ENCODE results near the gene C17orf75.
"Not testable (repeated sequence)": the region's sequence is repeated elsewhere in the genome, so short reads cannot be mapped to it uniquely, and the experiment has no call there.

C17orf75 gene, protein sequence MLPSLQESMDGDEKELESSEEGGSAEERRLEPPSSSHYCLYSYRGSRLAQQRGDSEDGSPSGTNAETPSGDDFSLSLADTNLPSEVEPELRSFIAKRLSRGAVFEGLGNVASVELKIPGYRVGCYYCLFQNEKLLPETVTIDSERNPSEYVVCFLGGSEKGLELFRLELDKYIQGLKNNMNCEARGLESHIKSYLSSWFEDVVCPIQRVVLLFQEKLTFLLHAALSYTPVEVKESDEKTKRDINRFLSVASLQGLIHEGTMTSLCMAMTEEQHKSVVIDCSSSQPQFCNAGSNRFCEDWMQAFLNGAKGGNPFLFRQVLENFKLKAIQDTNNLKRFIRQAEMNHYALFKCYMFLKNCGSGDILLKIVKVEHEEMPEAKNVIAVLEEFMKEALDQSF

DNA sequence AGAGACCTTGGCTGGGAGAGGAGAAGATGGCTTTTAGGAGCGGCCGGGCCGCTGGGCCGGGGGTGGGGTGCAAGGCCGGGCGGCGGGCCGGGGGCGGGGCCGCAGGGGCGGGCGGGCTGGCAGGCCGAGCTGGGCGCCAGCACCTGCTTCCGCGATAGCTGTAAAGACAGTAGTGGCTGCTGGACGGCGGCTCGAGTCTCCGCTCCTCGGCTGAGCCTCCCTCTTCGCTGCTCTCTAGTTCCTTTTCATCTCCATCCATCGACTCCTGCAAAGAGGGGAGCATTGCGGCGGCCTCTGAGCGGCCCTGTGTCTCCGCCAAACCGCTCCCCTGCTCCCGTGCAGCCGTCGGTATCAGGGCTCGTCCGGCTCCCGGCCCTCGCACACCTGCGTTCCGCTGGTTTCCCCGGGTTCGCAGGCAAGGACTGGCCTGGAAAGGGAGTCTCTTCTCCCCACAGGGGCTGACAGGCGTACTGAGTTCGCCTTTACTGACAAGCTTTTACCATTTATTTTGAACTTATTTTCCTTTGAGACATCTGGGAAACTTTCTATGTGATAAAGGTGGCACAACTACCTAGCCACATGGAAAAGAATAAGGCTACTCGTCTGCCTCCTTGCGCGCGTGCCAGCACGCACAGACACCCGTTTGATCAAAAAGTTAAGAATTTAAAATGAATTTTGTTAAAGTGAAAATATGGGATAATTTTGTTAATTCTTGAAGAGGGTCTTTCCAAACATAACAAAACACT is at the start of gene C17orf75:
C17orf75 (minus strand) TSS at position 317 of the 746 bp plus-strand sequence; CDS start at position 283, 34 bp downstream.
- DNase-seq = peak; percentile 78

DNA sequence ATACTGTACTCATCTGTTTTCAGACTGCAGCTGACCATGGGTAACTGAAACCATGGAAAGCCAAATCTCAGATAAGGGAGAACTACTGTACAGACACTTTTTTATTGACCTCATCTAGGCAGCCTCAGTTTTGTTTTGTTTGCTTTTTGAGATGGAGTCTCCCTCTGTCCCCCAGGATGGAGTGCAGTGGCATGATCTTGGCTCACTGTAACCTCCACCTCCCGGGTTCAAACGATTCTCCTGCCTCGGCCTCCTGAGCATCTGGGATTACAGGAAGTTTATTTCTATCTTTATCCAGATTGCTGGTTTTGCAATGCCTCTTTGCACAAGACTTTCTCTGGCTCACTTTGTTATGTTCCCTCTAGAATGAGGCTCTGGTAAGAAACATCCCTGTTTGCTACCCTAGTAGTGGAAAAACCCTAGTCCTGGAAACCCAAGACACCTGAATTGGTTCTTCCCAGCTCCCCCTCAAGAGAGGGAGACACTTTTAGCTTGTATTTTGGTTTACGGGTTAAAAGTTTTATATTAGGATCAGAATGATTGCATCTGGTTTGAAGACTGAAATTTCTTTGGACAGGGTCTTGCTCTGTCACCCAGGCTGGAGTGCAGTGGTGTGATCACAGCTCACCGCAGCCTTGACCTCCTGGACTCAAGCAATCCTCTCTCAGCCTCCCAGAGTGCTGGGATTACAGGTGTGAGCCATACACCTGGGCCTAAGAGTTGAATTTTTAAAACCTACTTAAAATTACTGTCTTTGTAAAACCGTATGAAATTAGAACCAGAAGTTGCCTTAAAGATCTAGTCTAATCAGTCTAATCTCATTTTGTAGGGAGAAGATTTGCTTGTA is 46.9 kb upstream of the C17orf75 start:
- DNase-seq = no peak

DNA sequence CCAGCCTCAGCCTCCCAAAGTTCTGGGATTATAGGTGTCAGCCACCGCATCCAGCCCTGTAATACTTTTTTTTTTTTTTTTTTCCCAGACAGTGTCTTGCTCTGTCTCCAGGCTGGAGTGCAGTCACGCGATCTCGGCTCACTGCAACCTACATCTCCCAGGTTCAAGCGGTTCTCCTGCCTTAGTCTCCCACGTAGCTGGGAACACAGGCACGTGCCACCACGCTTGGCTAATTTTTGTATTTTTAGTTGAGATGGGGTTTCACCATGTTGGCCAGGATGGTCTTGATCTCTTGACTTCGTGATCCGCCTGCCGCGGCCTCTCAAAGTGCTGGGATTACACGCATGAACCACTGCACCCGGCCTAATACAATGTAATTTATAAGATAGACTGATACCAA is 46.2 kb upstream of the C17orf75 start:
- not testable (repeated sequence) for DNase-seq

DNA sequence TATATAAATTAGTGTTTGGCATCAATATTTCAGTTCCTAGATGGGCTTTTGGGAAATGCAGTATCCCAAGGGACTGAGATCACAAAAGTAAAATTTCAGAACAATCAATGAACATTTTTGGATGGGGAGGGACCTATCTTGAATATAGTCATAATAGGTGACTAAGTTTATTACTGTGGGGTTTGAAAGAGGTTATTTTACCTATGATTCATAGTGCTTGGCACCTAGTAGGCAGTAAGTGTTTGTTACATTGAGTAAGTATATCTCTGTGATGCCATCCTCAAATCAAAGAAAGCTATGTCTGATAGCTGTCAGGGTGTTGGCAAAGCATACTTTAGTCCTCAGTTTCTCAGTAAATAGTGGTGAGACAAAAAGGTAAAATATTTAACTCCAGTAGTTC is 44.9 kb upstream of the C17orf75 start:
- no peak for DNase-seq

DNA sequence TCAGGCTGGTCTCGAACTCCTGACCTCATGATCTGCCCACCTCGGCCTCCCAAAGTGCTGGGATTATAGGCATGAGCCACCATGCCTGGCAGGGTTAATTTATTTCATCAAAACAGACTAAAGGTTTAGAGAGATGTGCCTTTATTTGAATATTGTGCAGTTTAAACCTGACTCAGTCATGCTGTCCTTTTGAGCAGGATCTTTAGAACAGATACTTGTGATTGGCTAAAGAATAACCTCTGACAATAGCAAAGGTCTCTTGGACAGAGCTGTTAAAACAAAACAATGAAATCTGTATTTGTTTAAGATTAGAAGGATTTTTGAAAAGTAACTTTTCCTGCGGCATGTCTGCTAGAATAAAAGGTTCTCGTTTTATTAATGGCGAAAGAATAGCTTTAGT is 44.0 kb upstream of the C17orf75 start:
- DNase-seq = no peak

DNA sequence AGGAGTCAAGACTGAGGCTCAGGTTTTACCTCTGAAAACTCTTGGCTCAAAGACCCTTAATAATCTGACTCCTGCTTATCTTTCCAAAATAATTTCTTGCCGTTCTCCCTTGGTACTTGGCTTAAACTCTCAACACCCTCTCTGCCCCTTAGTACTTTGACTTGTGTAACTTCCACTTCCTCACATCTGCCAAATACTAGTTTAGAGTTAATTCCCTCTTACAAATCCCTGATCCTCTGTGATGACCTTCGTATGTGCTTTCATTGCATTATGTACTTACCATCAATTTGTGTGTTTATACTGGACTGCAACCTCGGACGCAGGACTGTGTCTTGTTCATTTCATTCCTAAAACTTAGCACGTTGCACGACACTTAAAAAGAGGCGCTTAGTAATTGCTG is 43.1 kb upstream of the C17orf75 start:
- no peak for DNase-seq

DNA sequence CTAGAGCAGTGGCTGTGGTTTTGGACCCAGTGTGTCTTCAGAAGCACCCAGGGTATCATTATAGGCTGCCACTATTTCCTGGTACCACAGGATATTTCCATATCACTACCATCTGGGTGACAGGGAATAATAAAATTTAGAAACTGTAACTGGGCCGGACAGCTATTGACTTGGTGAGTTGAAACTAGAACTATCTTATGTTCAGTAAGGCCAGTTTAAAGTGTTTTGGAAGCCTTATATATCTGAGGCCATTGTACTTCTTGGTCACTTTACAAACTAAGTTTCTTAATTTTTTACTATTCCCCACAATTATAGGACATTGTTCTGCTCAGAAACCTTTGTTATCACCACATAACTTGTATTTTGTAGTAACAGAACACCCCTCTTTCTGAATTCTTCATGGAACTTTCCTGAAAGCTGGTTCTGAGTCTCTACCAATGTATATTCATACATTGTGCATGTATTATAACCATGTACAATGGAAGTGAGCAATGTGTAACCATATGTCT is 42.0 kb upstream of the C17orf75 start:
- no peak for DNase-seq

DNA sequence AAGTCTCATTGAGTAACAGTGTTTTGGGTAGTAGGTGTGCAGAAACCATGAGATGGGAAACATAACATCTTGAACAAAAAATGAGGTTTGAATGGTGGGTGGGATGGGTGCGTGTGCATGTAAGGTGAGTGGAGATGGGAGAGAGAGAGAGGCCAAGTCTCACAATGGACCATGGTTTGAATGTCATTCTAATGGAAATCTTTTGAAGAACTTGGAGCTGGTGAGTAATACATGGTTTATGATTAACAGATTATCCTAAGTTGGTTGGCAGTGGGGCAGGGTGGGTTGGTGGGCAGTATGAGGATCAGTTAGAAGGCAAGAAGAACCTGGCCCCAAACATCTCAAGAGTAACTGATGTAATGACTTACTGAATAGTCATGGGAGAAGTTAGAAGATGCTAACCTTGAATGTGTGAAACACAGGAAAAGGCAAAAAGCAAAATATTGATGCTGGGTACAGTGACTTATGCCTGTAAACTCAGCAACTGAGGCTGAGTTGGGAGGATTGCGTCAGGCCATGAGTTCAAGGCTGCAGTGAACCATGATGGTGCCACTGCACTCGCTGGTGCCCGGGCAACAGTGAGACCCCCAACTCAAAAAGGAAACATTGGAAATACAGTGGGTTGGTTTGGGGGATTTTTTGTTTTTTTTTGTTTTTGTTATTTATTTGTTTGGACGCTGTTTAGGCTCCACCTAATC is 40.7 kb upstream of the C17orf75 start:
- no peak for DNase-seq

DNA sequence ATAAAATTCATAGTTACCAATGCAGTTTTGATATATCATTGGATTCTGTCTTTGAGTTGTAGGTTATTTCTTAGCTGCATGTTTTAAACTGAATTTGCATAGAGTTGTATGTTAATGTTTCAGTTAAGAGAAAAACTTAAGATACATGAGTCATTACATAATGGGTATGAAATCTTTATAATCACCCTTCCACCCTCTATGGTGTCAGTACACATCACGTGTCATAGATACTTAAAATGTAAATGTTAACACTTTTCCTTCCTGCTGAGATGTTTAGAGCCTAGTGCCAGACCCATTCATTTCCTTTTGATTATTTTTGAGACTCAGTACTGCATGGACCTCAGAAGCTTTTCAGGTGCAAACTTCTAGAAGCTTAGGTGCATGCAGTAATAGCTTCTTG is 28.5 kb upstream of the C17orf75 start:
- DNase-seq = no peak

DNA sequence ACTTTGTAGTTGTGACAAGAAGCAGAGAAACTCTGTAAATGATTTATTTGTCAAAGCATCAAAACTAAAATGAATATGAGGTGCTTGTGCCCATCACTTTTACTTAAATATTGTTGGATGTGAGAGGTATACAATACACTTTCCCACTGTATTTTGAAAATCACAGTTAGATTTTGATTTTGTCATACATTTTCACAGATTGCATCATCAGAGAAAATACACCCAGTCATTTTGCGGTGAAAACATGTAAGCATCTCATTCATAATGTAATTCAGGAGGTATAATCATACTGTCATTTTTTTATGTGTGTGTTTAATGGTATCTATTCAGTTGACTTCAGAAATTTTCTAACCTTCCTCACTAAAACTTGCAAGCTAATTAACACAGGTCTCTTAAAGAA is 19.3 kb upstream of the C17orf75 start:
- DNase-seq = no peak

DNA sequence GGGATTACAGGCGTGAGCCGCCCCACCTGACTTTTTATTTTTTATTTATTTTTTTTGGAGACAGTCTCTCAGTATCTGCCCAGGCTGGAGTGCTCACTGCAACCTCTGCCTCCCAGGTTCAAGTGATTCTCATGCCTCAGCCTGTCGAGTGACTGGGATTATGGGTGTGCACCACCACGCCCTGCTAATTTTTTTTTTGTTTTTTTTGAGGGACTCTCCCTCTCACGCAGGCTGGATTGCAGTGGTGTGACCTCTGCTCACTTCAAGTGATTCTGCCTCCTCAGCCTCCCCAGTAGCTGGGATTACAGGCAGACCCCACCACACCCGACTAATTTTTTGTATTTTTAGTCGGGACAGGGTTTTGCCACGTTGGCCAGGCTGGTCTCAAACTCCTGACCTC is 15.6 kb upstream of the C17orf75 start:
- DNase-seq = no peak

DNA sequence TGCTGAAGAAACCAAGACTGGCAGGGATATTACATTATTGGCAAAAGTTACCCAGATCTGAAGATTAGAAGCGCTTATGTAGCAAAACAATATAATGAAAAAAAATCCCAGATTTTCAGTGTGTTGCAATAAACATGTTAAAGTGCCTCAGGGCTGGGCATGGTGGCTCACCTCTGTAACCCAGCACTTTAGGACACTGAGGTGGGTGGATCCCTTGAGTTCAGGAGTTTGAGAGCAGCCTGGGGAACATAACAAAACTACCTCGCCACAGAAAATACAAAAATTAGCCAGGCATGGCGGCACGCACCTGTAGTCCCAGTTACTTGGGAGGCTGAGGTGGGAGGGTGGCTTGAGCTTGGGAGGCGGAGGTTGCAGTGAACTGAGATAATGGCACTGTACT is 14.8 kb upstream of the C17orf75 start:
- DNase-seq = no peak

DNA sequence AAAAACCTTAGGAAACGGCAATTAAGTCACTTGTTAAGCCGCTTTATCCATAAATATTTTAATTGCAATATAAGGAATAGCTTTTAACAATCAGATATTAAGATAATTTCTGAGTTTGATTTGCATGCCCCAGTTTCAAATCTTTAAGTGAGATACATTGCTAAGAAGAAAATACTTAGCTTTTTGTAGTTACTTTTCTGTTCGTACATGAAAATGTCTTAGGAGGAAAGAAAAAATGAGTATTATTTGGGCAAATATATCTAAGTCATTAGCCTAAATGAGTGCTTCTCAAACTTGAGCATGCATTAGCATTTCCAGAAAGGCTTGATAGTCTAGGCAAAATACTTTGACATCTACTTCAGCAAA is 14.4 kb upstream of the C17orf75 start:
- no peak for DNase-seq

DNA sequence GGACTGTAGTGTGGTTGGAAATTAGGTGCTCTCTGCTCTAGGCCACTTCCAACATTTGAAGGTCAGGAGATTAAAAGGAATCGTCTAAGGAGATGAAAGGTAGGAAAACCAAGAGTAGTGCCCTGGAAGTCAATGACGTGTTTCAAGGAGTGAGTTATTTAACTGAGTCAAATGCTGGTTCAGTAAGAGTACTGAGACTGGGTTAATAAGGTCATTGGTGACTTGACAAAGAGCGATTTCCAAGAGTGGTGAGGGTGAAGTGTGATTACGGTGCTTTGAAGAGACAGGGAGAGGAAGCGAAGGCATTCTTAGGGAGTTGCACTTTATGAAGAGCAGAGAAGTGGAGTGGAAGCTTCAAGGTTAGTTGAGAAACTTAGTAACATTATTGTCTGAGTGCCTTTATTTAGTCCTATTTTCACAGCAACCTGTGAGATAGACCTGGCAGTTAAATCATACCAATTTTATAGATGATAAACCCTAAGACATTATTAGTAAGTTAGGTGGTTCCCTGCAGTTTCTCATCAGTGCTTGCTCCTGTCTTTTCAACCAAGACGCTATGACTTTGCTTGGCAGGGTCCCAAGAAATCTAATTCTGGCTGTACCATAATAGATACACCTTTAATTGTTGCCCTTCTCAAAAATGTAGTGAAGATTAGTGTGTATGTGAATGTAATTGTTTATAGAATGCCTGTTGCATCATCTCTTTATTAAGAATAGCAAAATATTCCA is 13.8 kb upstream of the C17orf75 start:
- no peak for DNase-seq

DNA sequence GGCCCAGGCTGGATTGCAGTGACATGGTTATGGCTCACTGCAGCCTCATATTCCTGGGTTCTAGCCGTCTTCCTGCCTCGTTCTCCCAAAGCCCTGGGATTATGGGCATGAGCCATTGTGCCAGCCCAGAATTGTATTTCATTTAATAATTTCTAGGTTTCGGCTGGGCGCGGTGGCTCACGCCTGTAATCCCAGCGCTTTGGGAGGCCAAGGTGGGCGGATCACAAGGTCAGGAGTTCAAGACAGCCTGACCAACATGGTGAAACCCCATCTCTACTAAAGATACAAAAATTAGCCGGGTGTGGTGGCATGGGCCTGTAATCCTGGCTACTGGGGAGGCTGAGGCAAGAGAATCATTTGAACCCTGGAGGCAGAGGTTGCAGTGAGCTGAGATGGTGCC is 10.8 kb upstream of the C17orf75 start:
- DNase-seq = not testable (repeated sequence)

DNA sequence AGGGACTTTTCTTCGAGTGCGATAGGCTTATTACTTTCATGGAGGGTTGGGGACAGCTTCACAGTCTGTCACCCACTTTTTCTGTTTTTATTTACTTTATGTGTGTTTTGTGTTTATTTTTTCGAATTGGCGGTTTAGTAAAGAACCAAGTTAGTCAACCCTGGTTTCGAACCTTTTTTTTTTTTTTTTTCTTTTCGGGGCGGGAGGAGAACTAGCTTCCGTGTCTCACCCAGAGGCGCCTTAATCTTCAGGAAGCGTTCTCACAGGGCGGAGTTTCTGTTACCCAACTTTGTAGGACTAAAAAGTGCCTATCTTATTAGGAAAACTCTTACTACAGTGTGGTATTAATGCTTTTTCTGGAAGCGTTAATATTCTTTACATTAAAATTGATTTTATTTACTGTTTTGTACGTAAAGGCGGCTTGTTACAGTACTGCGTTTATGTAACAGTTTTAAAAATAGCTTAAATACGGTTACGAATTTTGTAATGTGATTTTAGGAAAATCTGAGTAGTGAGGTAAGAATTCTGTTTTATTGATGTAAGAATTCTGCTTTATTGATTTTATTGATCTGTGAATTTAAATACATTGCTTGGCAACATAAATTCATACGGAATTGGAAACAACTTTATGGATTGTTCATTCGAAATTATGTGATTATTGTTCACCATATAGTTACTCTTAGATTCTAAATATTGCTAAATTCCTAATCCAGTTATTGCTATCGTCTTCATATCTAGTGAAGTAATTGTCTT is 8.9 kb upstream of the C17orf75 start:
- peak; percentile 59 for DNase-seq

DNA sequence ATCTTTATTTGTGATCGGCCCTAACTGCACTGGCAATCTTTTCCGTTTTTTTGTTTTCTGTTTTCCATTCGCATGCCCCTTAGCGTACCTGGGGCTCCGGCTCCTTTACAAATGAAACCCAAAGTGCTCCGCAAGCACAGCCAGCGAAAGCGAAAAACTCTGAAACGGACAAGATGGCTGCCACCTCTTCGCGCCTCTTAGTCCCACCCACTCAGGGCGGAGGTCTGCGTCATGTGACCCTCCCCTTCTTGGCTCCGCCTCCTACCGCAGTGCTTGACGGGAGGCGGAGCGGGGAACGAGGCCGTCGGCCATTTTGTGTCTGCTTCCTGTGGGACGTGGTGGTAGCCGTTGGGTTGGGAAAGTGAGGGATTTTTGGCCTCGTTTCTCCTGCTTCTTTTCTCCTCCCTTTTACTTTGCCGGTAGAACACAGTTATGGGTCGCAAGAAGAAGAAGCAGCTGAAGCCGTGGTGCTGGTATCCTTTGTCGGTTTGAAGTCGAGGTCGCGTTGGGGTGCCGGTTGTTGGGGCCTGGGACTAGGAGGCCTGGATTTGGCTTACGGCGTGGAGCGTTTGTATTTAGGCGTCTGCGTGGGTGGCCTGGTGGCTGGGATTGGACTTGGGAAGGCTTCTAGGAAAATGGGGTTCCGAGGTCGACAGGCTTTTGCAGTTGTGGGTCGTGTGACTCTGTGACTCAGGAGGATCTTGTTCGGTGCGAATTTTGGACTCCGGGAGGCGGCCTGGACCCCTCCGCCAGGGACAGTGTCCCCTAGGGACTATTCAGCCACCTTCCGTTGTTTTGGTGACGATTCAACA is 8.1 kb upstream of the C17orf75 start, which contains the start of gene ZNF207:
ZNF207 (plus strand) TSS at position 304 of the 812 bp plus-strand sequence; CDS start at position 433, 129 bp downstream.
- DNase-seq = peak; percentile 95

DNA sequence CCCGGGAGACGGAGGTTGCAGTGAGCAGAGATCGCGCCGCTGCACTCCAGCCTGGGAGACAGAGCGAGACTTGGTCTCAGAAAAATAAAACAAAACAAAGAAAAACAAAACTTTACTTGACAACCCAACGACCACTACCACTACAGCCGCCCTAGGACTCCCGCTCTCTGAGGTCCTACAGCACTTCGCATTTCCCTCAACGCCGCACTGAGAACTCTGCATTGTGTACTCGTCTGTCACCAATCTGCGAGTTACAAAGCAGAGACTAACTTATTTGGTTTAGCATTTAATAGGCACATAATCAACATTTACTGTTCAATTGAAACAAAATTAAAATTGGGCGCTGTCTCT is 7.5 kb upstream of the C17orf75 start:
- DNase-seq = no peak

DNA sequence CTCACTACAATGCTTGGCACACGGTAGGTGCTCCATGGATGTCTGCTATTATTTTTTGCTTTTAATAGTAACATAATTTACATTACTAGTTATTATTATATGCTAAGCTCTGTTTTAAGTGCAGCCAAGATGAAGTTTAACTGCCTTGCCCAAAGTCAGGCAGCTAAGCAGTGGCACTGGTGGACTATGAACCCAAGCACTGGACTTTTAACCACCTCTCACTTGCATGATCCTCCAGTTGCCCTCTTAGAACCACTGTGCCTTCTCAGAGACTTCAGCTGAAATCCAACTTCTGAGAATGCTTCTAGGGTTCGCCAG is 6.5 kb upstream of the C17orf75 start:
- DNase-seq = no peak

DNA sequence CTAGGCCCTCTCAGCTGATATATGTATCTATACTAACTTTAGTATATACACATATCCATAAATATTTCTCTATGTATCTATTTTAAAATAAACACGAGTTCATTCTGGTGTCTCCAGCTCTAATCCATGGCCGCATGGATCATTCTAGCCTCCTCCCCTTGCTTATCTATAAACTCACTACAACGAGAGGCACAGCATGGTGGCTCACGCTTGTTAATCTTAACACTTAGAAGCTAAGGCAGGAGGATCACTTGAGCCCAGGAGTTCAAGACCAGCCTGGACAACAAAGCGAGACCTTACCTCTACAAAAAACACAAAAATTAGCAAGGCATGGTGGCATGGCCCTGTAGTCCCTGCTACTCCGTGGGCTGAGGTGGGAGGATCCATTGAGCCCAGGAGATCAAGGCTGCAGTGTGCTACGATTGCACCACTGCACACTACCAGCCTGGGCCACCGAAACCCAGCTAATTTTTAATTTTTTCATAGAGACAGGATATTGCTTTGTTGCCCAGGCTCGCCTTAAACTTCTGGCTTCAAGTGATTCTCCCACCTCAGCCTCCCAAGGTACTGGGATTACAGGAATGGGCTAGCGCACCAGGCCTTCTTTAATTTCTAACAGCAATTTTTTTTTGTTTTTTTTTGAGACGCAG is 4.1 kb upstream of the C17orf75 start:
- no peak for DNase-seq
